GM12878 (cell line): ENCODE results near the gene LRP8. TPM values are rescaled to one million over a fixed set of nuclear protein-coding genes. Genes with fewer than 3 reads are reported as not detected.
A peak's percentile ranks its signal among the peaks of the same experiment; 100 is the strongest.

Source experiments
- FOS ChIP-seq: IDR thresholded peaks from 3 replicates; pipeline ENCODE4 v1.6.1; 2011; ENCODE audit warnings: borderline replicate concordance; ENCODE audit not compliant: insufficient read length; ENCODE audit errors: extremely low read depth
- HDAC2 ChIP-seq: fragments of 200-600 bp; sonication (generic); IDR thresholded peaks from 2 replicates; pipeline ENCODE4 v1.6.1; 2017
- KAT2A ChIP-seq: conservative IDR thresholded peaks from 2 replicates; pipeline ENCODE4 v1.6.1; 2011; ENCODE audit warnings: low read depth, low read length; ENCODE audit not compliant: control insufficient read depth
- KDM1A ChIP-seq: fragments of 200-600 bp; sonication (generic); IDR thresholded peaks from 2 replicates; pipeline ENCODE4 v1.6.1; 2016; ENCODE audit warnings: borderline replicate concordance
- NR2C1 ChIP-seq: fragments of 450-650 bp; IDR thresholded peaks from 2 replicates; pipeline ENCODE4 v1.6.1; 2017; ENCODE audit warnings: antibody characterized with exemption, mild to moderate bottlenecking, moderate library complexity
- RAD21 ChIP-seq: IDR thresholded peaks from 2 replicates; pipeline ENCODE4 v1.6.1; 2011; ENCODE audit warnings: mild to moderate bottlenecking, low read depth, low read length, moderate library complexity; ENCODE audit not compliant: insufficient read depth
- SMAD1 ChIP-seq: fragments of 450-650 bp; IDR thresholded peaks from 2 replicates; pipeline ENCODE4 v1.6.1; 2018; ENCODE audit warnings: mild to moderate bottlenecking, low read depth; ENCODE audit not compliant: partially characterized antibody
- SMAD5 ChIP-seq: IDR thresholded peaks from 2 replicates; pipeline ENCODE4 v1.6.1; 2016; ENCODE audit warnings: antibody characterized with exemption, low read depth
- SMC3 ChIP-seq: IDR thresholded peaks from 2 replicates; pipeline ENCODE4 v1.6.1; 2011; ENCODE audit warnings: low read length, improper control_type of control experiment, borderline replicate concordance
- SP1 ChIP-seq: IDR thresholded peaks from one replicate; pipeline ENCODE4 v1.6.1; 2011; ENCODE audit warnings: low read depth, low read length
- ZNF217 ChIP-seq: fragments of 450-650 bp; IDR thresholded peaks from 2 replicates; pipeline ENCODE4 v1.6.1; 2017; ENCODE audit warnings: antibody characterized with exemption, mild to moderate bottlenecking
- polyA plus RNA-seq, 11 experiments: library from polyadenylated mRNA; depleted of rRNA in 4 of 11; unstranded in 6 of 11; stranded (reverse) in 5 of 11; fragments of >200 nt; fragmentation: Nextera tagmentation in 4 of 11; fragmentation: Illumina TruSeq in 1 of 11; extraction: Ambion mirVana in 4 of 11; extraction: Trizol in 1 of 11; gene quantifications; 1 replicate in 1 of 11; 2 replicates in 10 of 11; pipeline versions ENCODE4 v1.2.1 to v1.2.3, GENCODE V29; 2011 to 2016; ENCODE audit warnings: inconsistent platforms in 2 of 11, missing spikeins in 2 of 11, low read depth in 1 of 11
- total RNA-seq, 4 experiments: library from RNA; depleted of rRNA in 3 of 4; stranded (reverse); fragments of >200 nt in 3 of 4; fragmentation: Illumina TruSeq in 1 of 4; extraction: Trizol in 1 of 4; gene quantifications; 2 replicates each; pipeline versions ENCODE4 v1.2.1 to v1.2.3, GENCODE V29; 2013 to 2021
- TF ChIP-seq, protein P1 (sequence below): IDR thresholded peaks from 2 replicates; pipeline ENCODE4 v1.6.1; 2012; ENCODE audit warnings: low read depth, low read length, improper control_type of control experiment
- TF ChIP-seq, protein P2 (sequence below): IDR thresholded peaks from 2 replicates; pipeline ENCODE4 v1.6.1; 2012; ENCODE audit warnings: mild to moderate bottlenecking, low read depth, low read length
- TF ChIP-seq, protein P3 (sequence below): IDR thresholded peaks from 2 replicates; pipeline ENCODE4 v1.6.1; 2012; ENCODE audit warnings: low read depth, low read length, improper control_type of control experiment
- TF ChIP-seq, protein P4 (sequence below): IDR thresholded peaks from 2 replicates; pipeline ENCODE4 v1.6.1; 2012; ENCODE audit warnings: improper control_type of control experiment, low read depth, low read length; ENCODE audit not compliant: insufficient replicate concordance
- TF ChIP-seq, protein P5 (sequence below): fragments of 450-650 bp; IDR thresholded peaks from 2 replicates; pipeline ENCODE4 v1.6.1; 2017; ENCODE audit warnings: antibody characterized with exemption, mild to moderate bottlenecking, moderate library complexity

The LRP8 gene
- total and polyA plus RNA-seq, 10 of the 15 experiments (the other 5 are each of a cell fraction or from before 2014, with no cell fraction given), result 2.8 to 40.5 (median 22.3) TPM

DNA sequence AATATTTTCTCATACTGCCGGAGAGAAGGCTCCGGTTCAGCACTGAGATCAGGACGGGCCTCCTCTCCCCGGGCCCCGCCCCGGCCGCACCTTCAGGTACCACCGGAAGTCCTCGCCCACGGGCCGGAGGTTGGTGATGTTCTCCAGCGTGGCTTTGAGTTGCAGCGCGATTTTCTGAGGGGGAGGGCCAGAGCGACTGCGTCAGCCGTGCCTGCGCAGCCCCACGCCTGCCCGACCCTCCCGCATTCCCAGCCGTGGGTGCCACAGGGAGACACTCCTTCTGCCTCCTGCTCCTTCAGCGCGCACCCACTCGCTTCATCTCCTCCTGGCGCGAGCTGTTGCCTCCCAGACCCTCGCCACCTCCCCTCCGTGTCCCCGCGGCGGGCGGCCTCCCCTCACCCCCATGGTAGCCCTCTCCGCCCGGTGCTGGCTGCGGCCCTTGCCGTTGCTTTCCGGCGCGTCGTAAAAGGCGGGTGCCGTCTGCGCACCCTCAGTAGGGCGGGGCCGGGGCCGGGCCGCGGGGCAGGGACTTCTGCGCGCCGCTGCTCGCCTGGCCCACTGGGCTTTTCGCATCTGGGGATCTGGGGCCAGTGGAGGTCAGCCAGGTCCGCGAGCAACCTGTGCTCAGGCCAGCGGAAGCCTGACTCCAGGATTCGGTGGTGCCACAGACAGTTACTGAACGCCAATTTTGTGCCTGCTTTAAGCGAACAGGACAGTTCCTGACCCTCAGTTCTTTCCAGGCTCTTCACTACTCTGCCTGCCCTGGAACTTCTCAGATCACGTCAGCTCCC lies 107.5 kb downstream of the LRP8 start, which contains the start of gene CZIB (continued):
- TF ChIP-seq, protein P1, sequence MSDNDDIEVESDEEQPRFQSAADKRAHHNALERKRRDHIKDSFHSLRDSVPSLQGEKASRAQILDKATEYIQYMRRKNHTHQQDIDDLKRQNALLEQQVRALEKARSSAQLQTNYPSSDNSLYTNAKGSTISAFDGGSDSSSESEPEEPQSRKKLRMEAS, result peak; percentile 63; the same call in 1 of the 2 replicates
- TF ChIP-seq SMAD1, result no peak
- TF ChIP-seq, protein P2, sequence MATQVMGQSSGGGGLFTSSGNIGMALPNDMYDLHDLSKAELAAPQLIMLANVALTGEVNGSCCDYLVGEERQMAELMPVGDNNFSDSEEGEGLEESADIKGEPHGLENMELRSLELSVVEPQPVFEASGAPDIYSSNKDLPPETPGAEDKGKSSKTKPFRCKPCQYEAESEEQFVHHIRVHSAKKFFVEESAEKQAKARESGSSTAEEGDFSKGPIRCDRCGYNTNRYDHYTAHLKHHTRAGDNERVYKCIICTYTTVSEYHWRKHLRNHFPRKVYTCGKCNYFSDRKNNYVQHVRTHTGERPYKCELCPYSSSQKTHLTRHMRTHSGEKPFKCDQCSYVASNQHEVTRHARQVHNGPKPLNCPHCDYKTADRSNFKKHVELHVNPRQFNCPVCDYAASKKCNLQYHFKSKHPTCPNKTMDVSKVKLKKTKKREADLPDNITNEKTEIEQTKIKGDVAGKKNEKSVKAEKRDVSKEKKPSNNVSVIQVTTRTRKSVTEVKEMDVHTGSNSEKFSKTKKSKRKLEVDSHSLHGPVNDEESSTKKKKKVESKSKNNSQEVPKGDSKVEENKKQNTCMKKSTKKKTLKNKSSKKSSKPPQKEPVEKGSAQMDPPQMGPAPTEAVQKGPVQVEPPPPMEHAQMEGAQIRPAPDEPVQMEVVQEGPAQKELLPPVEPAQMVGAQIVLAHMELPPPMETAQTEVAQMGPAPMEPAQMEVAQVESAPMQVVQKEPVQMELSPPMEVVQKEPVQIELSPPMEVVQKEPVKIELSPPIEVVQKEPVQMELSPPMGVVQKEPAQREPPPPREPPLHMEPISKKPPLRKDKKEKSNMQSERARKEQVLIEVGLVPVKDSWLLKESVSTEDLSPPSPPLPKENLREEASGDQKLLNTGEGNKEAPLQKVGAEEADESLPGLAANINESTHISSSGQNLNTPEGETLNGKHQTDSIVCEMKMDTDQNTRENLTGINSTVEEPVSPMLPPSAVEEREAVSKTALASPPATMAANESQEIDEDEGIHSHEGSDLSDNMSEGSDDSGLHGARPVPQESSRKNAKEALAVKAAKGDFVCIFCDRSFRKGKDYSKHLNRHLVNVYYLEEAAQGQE, result 0 out of 2 replicates have a peak, but pooled peaks have one; percentile 27
- TF ChIP-seq, protein P3, sequence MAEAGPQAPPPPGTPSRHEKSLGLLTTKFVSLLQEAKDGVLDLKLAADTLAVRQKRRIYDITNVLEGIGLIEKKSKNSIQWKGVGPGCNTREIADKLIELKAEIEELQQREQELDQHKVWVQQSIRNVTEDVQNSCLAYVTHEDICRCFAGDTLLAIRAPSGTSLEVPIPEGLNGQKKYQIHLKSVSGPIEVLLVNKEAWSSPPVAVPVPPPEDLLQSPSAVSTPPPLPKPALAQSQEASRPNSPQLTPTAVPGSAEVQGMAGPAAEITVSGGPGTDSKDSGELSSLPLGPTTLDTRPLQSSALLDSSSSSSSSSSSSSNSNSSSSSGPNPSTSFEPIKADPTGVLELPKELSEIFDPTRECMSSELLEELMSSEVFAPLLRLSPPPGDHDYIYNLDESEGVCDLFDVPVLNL, result no peak; the same call in 1 of the 2 replicates
- no peak for TF ChIP-seq HDAC2
- no peak for TF ChIP-seq KDM1A
- TF ChIP-seq SMC3, result no peak
- peak; percentile 86; the same call in 1 of the 2 replicates for TF ChIP-seq SMAD5
- no peak for TF ChIP-seq RAD21
- TF ChIP-seq, protein P4, sequence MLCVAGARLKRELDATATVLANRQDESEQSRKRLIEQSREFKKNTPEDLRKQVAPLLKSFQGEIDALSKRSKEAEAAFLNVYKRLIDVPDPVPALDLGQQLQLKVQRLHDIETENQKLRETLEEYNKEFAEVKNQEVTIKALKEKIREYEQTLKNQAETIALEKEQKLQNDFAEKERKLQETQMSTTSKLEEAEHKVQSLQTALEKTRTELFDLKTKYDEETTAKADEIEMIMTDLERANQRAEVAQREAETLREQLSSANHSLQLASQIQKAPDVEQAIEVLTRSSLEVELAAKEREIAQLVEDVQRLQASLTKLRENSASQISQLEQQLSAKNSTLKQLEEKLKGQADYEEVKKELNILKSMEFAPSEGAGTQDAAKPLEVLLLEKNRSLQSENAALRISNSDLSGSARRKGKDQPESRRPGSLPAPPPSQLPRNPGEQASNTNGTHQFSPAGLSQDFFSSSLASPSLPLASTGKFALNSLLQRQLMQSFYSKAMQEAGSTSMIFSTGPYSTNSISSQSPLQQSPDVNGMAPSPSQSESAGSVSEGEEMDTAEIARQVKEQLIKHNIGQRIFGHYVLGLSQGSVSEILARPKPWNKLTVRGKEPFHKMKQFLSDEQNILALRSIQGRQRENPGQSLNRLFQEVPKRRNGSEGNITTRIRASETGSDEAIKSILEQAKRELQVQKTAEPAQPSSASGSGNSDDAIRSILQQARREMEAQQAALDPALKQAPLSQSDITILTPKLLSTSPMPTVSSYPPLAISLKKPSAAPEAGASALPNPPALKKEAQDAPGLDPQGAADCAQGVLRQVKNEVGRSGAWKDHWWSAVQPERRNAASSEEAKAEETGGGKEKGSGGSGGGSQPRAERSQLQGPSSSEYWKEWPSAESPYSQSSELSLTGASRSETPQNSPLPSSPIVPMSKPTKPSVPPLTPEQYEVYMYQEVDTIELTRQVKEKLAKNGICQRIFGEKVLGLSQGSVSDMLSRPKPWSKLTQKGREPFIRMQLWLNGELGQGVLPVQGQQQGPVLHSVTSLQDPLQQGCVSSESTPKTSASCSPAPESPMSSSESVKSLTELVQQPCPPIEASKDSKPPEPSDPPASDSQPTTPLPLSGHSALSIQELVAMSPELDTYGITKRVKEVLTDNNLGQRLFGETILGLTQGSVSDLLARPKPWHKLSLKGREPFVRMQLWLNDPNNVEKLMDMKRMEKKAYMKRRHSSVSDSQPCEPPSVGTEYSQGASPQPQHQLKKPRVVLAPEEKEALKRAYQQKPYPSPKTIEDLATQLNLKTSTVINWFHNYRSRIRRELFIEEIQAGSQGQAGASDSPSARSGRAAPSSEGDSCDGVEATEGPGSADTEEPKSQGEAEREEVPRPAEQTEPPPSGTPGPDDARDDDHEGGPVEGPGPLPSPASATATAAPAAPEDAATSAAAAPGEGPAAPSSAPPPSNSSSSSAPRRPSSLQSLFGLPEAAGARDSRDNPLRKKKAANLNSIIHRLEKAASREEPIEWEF, result peak; percentile 23
- no peak for TF ChIP-seq FOS
- TF ChIP-seq KAT2A, result no peak
- TF ChIP-seq NR2C1, result peak; percentile 17; the same call in 1 of the 2 replicates
- TF ChIP-seq ZNF217, result no peak
- TF ChIP-seq SP1, result no peak
- TF ChIP-seq, protein P5, sequence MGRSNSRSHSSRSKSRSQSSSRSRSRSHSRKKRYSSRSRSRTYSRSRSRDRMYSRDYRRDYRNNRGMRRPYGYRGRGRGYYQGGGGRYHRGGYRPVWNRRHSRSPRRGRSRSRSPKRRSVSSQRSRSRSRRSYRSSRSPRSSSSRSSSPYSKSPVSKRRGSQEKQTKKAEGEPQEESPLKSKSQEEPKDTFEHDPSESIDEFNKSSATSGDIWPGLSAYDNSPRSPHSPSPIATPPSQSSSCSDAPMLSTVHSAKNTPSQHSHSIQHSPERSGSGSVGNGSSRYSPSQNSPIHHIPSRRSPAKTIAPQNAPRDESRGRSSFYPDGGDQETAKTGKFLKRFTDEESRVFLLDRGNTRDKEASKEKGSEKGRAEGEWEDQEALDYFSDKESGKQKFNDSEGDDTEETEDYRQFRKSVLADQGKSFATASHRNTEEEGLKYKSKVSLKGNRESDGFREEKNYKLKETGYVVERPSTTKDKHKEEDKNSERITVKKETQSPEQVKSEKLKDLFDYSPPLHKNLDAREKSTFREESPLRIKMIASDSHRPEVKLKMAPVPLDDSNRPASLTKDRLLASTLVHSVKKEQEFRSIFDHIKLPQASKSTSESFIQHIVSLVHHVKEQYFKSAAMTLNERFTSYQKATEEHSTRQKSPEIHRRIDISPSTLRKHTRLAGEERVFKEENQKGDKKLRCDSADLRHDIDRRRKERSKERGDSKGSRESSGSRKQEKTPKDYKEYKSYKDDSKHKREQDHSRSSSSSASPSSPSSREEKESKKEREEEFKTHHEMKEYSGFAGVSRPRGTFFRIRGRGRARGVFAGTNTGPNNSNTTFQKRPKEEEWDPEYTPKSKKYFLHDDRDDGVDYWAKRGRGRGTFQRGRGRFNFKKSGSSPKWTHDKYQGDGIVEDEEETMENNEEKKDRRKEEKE, result no peak
